ENCODE results near the gene SFI1.
"Not testable (repeated sequence)": the region's sequence is repeated elsewhere in the genome, so short reads cannot be mapped to it uniquely, and the experiment has no call there.

Gene SFI1, protein sequence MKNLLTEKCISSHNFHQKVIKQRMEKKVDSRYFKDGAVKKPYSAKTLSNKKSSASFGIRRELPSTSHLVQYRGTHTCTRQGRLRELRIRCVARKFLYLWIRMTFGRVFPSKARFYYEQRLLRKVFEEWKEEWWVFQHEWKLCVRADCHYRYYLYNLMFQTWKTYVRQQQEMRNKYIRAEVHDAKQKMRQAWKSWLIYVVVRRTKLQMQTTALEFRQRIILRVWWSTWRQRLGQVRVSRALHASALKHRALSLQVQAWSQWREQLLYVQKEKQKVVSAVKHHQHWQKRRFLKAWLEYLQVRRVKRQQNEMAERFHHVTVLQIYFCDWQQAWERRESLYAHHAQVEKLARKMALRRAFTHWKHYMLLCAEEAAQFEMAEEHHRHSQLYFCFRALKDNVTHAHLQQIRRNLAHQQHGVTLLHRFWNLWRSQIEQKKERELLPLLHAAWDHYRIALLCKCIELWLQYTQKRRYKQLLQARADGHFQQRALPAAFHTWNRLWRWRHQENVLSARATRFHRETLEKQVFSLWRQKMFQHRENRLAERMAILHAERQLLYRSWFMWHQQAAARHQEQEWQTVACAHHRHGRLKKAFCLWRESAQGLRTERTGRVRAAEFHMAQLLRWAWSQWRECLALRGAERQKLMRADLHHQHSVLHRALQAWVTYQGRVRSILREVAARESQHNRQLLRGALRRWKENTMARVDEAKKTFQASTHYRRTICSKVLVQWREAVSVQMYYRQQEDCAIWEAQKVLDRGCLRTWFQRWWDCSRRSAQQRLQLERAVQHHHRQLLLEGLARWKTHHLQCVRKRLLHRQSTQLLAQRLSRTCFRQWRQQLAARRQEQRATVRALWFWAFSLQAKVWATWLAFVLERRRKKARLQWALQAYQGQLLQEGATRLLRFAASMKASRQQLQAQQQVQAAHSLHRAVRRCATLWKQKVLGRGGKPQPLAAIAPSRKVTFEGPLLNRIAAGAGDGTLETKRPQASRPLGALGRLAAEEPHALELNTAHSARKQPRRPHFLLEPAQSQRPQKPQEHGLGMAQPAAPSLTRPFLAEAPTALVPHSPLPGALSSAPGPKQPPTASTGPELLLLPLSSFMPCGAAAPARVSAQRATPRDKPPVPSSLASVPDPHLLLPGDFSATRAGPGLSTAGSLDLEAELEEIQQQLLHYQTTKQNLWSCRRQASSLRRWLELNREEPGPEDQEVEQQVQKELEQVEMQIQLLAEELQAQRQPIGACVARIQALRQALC

DNA sequence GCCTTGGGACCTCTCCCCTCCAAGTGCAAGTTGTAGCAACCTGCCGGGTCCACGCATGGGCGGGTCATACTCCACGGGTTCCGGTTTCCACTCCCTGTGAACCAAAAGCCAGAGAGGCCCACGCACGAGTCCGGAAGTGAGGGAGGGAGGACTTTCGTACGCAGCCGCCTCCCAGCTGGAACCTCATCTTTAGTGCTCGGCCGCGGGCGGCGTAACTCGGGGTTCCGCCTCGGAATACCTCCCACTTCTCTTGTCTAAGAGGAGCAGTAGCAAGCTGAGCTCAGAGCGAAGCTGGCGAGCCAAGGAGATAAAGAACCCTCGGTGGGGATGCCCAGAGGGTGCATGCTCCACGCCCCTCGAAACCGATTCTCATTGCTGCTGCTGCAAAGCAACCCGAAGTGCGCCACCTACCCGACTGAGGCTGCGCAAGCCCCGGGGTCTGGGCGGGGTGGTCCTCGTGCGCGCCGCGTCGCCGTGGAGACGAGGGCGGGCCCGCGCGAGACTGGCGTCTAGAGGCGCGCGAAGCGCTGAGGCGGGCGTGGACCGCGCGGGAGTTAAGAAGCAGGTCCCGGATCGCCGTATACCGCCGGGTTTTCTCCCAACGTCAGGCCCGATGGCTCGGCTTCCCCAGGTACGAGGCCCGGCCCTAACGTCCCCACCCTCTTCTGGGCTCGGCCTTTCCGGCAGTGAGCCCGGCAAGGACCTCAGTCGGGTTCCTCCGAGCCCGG lies at the start of gene SFI1:
SFI1 (plus strand) TSS at position 530 of the 728 bp plus-strand sequence. CDS start 11,749 bp downstream, outside the sequence.
- in situ Hi-C loops (cut with HindIII; ENCODE audit: low pct_ligation_motif_present, low pct_unique_long_range_greater_than_20kb, low sequenced_read_pairs) = no loop called here
- DNase-seq = peak; percentile 85

DNA sequence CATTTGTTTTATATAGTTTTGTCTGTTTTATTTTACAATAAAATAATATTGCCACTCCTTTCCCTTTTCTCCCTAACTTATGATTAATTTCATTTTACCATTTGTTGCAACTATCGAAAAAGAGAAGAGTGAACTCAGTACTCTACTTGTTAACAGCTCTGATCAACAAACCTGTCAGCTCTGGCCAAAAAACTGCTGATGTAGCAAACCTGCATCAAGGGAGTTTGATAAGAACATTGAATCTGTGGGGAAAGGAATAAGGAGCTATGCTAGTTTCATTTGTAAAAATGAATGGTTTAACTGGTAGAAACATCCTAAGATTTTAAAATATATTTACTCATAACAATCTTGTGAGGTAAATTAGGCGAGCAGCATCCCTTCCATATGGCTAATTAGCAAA lies 49.6 kb upstream of the SFI1 start:
- in situ Hi-C loops (cut with HindIII; ENCODE audit: low pct_ligation_motif_present, low pct_unique_long_range_greater_than_20kb, low sequenced_read_pairs) = no loop called here

DNA sequence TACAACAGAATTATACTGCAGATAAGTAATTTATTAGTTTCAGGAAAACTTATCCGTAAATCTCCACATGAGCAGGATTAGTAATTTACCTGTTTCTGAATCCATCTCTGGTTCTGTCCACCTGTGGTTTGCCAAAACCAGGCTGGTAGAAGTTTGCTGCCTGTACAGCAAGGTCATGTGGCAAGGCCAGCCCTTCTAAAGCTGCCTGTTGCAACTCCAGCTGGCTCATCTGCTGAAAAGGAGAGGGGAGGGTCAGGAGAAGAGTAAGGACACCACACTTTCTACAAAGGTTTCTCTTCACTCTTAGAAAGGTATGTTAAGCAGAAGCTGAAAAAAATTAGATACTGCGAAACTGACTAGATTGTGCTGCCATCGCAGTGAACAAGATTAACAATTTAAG lies 49.0 kb upstream of the SFI1 start:
- no peak for DNase-seq
- in situ Hi-C loops (cut with HindIII; ENCODE audit: low pct_ligation_motif_present, low pct_unique_long_range_greater_than_20kb, low sequenced_read_pairs) = no loop called here

More for the DNA sequence above, 49.6 kb upstream of the SFI1 start:
- DNase-seq = no peak

DNA sequence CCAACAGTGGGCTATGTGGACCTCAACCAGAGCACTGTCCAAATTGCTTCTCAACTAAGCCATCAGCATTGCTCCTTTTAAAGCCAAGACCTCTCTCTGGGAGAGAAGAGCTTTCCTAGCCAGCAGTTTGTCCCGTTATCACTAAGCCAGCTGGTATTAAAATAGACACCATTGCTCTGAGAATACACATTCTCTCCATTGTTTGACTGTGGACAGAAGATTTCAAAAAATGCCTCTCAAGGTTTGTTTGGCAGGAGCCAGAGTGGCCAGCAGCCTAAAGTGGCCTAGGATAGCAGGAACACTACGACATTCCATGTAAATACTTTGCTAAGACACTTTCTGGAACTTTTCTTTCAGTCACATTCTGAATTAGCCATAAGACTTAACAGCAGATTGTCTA lies 48.0 kb upstream of the SFI1 start:
- in situ Hi-C loops (cut with HindIII; ENCODE audit: low pct_ligation_motif_present, low pct_unique_long_range_greater_than_20kb, low sequenced_read_pairs) = no loop called here
- DNase-seq = no peak

DNA sequence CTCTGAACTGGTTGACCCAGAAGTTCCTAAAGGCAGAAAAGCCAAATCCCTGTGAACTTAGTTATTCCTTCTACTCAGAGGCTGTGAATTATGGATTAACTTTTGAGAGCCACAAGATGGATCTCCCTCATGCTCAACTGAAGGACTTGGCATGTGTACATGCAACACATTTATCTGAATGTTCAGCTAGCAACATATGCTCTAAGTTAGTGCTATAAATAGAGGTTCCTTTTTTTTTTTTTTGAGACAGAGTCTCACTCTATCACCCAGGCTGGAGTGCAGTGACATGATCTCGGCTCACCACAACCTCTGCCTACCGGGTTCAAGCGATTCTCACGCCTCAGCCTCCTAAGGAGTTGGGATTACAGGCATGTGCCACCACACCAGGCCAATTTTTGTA lies 46.8 kb upstream of the SFI1 start:
- in situ Hi-C loops (cut with HindIII; ENCODE audit: low pct_ligation_motif_present, low pct_unique_long_range_greater_than_20kb, low sequenced_read_pairs) = no loop called here
- DNase-seq = no peak

DNA sequence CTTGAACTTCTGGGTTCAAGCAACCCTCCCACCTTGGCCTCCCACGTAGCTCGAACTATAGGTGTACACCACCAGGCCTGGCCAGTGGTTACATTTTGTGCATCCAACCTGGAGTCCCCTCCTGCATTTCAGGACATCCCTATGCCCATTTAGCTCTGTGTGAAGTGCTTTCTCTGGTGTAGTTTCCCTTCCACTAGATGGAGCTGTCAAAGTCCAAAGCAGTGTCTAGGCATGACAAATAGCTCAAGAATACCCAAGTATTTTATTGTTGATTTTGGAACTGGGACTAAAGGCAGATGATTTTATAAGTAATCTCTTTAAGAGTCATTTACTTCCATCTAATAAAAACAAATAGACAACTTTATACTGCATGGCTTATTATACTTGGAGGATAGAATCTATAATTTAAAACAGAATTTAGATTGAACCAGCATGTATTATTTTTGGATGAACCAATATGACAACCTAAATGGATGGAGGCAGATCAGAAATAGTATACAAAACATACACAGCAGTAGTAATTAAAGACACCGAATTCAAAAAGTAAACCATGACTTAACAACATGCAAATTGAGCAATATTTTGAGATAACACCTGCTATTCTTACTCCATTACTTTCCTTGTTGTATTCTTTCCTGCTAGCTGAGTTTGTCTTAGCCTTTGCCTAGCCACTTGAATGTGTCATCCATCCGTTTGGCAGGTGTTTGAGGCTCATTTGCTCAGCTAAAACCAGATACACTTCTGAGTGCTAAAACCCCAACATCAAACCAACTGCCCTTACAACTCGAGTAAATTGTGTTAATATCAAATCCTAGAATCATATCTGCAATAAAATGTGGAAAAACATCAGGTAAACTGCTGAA lies 44.4 kb upstream of the SFI1 start:
- peak; percentile 64 for DNase-seq
- in situ Hi-C loops (cut with HindIII; ENCODE audit: low pct_ligation_motif_present, low pct_unique_long_range_greater_than_20kb, low sequenced_read_pairs) = no loop called here

DNA sequence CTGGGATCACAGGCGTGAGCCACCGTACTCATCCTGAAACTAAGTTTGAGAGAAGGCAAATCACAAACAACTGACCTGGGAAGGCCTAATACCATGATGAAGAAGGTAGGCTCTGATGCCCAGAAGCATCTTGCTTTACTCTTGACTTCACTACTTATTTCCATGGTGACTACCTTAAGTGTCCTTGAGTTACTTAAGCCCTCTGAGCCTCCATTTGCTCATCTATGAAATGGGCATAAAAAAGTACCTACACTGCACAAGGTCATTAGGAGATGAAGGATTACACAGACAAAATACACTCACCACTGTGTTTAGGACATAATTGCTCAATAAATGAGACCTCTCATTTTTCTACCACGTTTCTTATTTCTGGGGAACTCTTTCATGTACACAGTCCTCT lies 34.6 kb upstream of the SFI1 start:
- in situ Hi-C loops (cut with HindIII; ENCODE audit: low pct_ligation_motif_present, low pct_unique_long_range_greater_than_20kb, low sequenced_read_pairs) = no loop called here
- no peak for DNase-seq

DNA sequence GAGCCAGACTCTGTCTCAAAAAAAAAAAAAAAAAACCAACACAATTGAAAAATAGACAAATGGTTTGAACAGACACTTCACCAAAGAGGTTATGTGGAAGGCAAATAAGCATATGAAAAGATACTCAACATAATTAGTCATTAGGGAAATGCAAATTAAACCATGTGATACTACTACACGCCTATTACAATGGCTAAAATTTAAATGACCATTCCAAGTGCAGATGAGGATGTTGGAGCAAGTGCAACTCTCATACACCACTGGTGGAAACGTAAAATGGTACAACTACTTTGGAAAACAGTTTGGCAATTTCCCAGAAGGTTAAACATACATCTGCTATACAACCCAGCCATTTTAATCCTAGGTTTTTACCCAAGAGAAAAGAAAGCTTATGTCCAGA lies 31.0 kb upstream of the SFI1 start:
- in situ Hi-C loops (cut with HindIII; ENCODE audit: low pct_ligation_motif_present, low pct_unique_long_range_greater_than_20kb, low sequenced_read_pairs) = no loop called here

DNA sequence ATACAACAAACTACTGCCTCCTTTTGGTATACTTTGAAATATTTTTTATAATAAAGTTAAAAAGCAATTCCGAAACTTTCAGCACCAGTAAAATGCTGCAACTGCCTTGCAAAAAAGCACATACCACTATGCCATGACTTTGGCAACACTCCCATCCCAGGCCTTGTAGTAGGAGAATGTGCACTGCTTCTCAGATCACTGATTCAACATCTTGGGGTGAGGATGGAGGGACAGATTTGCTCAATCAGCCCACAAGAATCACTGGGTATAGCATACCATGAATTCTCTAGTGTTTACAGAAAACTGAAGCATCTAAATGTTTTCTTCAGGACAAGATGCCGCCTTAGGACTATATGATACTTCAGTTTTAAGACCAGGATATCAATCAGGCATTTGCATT lies 21.6 kb upstream of the SFI1 start:
- in situ Hi-C loops (cut with HindIII; ENCODE audit: low pct_ligation_motif_present, low pct_unique_long_range_greater_than_20kb, low sequenced_read_pairs) = no loop called here
- peak; percentile 17 for DNase-seq

More for the DNA sequence above, 31.0 kb upstream of the SFI1 start:
- DNase-seq = no peak

DNA sequence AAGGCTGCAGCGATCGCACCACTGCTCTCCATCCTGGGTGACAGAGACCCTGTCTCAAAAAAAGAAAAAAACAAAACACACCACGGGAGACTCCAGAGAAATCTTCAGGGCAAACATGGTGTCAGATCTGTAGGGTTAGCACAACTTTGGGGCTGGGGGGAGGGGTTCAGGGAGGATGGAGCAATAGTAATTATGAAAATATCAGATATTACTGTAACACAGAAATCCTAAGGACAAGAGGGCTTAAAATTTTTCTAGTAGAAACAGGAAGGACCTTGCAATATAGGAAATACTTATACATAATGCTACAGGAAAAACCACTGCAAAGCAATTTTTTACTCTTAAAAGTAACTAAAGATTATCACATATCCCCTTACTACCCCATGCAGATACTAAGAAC lies 20.5 kb upstream of the SFI1 start:
- no peak for DNase-seq
- in situ Hi-C loops (cut with HindIII; ENCODE audit: low pct_ligation_motif_present, low pct_unique_long_range_greater_than_20kb, low sequenced_read_pairs) = no loop called here

DNA sequence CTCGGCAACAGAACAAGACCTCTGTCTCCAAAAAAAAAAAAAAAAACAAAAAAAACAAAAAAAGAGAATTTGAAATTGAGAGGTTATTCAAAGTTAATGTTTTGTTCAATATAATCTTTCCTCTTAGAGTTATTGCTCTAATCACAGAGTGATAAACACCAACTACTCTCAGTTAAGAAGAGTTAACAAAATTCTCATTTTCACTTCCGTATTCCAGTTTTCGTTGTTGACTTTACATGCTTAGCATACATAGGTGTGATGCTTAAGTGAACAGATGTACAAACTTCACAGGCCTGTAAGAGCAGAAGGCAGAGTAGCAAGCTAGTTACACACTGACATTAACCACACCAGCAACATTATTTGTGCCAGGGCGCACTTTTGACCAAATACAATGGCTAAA lies 19.0 kb upstream of the SFI1 start:
- in situ Hi-C loops (cut with HindIII; ENCODE audit: low pct_ligation_motif_present, low pct_unique_long_range_greater_than_20kb, low sequenced_read_pairs) = no loop called here
- no peak for DNase-seq

DNA sequence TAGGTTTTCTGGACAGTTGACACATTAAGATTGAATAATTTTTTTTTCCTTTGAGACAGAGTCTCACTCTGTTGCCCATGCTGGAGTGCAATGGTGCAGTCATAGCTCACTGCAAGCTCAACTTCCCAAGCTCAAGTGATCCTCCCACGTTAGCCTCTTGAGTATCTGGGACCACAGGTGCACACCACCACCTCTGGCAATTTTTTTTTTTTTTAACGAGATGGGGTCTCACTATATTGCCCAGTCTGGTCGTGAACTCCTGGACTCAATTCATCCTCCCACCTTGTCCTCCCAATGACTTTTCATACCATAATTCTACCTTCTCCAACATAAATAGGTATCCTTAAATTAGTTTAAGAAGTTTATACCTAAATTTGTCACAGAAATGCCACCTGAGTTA lies 15.2 kb upstream of the SFI1 start:
- DNase-seq = no peak
- in situ Hi-C loops (cut with HindIII; ENCODE audit: low pct_ligation_motif_present, low pct_unique_long_range_greater_than_20kb, low sequenced_read_pairs) = no loop called here

DNA sequence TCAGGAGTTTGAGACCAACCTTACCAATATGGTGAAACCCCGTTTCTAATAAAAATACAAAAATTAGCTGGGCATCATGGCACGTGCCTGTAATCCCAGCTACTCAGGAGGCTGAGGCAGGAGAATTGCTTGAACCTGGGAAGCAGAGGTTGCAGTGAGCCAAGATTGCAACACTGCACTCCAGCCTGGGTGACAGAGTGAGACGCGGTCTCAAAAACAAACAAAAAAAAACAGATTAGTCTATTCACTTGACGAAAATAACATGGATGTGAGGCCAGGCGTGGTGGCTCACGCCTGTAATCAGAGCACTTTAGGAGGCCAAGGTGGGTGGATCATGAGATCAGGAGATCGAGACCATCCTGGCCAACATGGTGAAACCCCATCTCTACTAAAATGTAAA lies 13.9 kb upstream of the SFI1 start:
- in situ Hi-C loops (cut with HindIII; ENCODE audit: low pct_ligation_motif_present, low pct_unique_long_range_greater_than_20kb, low sequenced_read_pairs); DNase-seq: not testable (repeated sequence)

DNA sequence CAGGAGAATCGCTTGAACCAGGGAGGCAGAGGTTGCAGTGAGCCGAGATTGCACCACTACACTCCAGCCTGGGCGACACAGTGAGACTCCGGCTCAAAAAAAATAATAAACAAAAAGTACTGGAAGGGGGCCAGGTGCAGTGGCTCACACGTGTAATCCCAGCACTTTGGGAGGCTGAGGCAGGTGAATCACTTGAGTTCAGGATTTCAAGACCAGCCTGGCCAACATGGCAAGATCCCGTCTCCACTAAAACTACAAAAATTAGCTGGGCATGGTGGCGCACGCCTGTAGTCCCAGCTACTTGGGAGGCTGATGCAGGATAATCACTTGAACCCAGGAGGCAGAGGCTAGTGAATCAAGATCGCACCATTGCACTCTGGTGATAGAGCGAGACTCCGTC lies 10.0 kb upstream of the SFI1 start:
- in situ Hi-C loops (cut with HindIII; ENCODE audit: low pct_ligation_motif_present, low pct_unique_long_range_greater_than_20kb, low sequenced_read_pairs) = not testable (repeated sequence)

DNA sequence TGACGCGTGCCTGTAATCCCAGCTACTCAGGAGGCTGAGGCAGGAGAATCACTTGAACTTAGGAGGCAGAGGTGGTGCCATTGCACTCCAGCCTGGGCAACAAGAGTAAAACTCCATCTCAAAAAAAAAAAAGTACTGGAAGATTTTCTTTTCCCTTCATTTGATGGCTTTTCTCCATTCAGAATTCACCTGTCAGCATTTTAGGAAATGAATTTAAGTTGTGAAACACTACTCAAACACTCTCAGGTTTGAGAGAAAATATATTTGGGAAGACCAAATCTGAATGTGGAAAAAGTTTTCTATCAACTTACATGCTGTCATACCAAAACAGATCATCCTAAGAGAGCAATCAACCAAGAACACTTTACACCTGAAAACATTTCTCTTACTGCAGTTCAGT lies 9.4 kb upstream of the SFI1 start:
- in situ Hi-C loops (cut with HindIII; ENCODE audit: low pct_ligation_motif_present, low pct_unique_long_range_greater_than_20kb, low sequenced_read_pairs) = no loop called here
- no peak for DNase-seq

More for the DNA sequence above, 10.0 kb upstream of the SFI1 start:
- not testable (repeated sequence) for DNase-seq

DNA sequence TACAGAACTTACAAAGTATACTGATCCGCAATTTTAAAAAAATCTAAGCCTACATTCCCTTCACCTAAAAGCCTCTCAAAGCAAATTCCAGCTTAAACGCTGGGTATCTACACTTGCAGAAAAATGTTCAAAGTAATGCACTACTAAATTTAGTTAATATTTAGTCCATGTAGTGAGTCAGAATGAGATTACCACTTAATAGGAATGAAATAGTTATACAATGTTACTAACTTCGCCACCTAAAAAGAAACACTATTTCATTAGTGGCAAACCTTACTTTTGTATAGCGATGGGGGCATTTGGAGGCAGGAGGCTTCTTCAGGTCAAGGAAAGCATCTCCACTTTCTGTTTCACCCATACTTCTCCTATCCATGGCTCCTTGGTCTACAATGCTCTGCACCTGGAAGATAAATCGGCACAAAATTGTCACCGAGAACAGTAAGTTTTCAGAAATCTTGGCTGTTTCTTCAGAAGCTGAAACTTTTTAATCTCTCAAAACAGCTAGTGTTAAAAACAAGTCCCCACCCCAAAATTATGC lies 7.9 kb upstream of the SFI1 start:
- peak; percentile 67 for DNase-seq
- in situ Hi-C loops (cut with HindIII; ENCODE audit: low pct_ligation_motif_present, low pct_unique_long_range_greater_than_20kb, low sequenced_read_pairs) = no loop called here

DNA sequence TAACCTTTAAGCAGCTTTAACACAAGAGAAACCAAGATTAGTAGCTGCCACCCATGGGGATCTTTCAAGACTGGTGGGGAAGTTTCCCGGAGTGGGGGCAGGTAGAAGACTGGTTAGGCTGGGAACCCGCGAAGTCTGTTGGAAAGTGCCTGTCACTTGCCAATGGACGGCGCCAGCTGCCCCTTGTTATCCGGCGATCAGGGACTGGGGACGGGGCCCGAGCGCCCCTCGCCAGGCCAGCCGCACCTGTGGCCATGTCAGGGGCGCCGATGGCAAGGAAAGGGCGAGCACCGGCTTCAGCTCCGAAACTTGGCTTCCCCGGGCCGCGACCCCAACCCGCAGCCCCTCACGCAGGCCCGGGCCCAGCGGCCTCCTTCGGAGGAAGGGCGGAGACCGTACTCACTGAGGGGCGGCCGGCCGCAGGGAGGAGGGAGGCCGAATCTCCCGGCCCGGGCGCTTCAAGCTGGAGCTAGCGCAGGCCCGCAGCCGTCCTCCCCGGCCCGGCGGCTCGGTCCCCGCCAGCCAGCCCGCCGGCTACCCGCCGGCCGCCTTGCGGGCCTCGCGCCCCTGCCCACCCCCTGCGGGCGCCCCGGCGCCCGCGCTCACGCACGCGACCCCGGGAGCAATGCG lies 7.2 kb upstream of the SFI1 start:
- in situ Hi-C loops (cut with HindIII; ENCODE audit: low pct_ligation_motif_present, low pct_unique_long_range_greater_than_20kb, low sequenced_read_pairs) = no loop called here
- DNase-seq = peak; percentile 29

Data from ACHN (cell line).